NCI-H128 (cell line): ENCODE results near the gene CYP21A2.
"Not testable (repeated sequence)": the region's sequence is repeated elsewhere in the genome, so short reads cannot be mapped to it uniquely, and the experiment has no call there.

Experiments used
- DNase-seq: peaks from one replicate; lab custom pipeline; 2025; ENCODE audit not compliant: unreplicated experiment; lab: John Stamatoyannopoulos, UW

The CYP21A2 gene

DNA sequence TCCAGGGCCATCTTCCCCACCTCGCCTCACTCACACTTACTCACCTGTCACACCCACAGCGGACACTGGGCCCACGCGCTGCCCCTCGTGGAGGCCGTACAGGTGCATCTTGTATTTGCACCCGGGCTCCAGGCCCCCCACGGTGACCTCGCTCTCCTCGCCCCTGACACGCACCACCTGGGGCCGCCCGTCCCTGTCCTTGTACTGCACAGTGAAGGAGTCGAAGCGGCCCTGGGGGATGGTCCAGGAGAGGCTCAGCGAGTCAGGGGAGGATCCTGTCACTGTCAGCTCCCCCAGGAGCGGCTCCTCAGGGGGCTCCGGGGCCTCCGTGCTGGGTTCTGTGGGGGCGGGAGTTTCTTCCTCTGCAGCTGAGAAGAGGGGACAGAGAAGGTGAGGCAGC, 14.4 kb downstream of the CYP21A2 start:
- DNase-seq, result not testable (repeated sequence)

DNA sequence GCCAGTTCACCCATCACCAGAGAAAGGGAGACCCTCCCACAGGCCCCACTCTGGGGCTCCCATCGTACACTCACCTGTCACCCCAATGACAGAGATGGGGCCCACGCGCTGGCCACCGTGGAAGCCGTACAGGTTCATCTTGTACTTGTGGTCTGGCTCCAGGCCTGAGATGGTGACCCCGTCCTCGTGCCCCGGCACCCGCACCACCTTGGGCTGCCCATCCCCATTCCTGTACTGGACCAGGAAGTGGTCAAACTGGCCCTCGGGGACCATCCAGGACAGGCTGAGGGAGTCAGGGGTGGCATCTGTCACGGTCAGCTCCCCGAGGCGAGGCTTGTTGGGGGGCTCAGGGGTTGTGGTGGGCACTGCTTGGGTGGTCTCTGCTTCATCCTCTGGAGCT, 15.1 kb downstream of the CYP21A2 start:
- DNase-seq, result not testable (repeated sequence)

DNA sequence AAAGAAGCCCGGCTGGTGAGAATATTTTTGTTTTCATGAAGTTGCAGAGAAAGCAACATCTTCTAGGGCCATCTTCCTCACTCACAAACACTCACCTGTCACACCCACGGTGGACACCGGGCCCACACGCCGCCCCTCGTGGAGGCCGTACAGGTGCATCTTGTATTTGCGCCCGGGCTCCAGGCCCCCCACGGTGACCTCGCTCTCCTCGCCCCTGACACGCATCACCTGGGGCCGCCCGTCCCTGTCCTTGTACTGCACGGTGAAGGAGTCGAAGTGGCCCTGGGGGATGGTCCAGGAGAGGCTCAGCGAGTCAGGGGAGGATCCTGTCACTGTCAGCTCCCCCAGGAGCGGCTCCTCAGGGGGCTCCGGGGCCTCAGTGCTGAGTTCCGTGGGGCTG, 17.5 kb downstream of the CYP21A2 start:
- DNase-seq, result not testable (repeated sequence)

DNA sequence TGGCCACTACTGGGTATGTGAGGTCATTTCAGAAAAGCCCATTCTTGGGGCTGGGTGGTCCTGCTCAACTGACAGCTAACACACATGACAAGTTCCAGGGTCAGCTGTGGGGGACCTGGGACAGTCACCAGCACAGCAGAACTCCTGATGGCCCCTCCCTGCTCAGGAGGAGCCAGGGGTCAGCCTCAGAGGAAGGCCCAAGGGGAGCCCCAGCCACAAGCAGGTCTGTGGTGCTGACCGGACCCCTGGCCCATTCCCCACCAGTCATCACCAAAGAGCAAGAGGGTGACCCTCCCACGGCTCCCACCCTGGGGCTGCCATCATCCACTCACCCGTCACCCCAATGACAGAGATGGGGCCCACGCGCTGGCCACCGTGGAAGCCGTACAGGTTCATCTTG, 18.0 kb downstream of the CYP21A2 start:
- DNase-seq, result no peak

DNA sequence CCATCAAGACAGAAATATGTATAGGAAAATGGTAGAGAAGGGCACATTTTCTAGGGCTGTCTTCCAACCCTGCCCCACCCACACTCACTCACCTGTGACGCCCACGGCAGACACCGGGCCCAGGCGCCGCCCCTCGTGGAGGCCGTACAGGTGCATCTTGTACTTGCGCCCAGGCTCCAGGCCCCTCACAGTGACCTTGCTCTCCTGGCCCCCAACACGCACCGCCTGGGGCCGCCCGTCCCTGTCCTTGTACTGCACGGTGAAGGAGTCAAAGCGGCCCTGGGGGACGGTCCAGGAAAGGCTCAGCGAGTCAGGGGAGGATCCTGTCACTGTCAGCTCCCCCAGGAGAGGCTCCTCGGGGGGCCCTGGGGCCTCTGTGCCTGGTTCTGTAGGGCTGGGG, 19.8 kb downstream of the CYP21A2 start:
- no peak for DNase-seq

DNA sequence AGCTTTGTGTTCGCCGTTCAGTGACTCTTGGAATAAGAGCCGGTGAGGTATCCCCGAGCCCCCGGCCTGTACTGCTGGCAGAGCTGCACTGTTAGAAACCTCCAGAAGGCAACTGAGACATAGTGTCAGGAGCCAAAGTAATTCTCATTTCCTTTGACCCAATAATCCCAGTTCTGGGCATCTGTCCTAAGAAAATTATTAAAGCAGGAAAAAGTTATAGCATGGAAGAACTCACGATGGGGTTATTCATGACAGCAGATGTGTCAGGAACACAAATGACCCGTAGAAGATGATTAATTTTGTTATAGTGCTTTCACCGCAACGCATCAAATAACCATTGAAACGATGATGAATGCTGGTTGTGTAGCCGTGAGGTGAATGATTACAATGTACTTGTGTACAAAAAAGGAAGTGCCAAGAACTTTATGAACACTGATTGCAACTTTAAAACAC, 20.3 kb downstream of the CYP21A2 start:
- no peak for DNase-seq

DNA sequence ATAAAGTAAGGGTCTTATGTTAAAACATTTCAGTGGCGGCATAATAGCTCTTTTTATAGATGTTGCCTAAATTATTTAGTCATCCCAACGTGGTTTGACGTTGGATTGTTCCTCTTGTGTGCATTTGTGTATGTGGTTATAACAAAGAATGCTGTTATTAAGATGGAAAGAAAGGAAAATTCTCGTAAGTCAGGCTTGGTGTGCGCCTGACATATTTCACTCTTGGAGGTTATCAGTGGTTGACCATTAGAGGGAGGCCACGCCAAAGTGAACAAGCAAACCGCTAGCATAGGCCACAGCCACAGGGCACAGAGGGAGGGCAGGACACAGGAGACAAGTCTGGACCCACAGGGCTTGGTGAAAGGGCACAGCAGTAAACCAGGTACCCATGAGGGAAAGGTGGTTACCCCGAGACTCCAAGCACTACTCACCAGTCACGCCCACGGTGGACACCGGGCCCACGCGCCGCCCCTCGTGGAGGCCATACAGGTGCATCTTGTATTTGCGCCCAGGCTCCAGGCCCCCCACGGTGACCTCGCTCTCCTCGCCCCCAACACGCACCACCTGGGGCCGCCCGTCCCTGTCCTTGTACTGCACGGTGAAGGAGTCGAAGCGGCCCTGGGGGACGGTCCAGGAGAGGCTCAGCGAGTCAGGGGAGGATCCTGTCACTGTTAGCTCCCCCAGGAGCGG, 22.9 kb downstream of the CYP21A2 start:
- DNase-seq, result no peak

DNA sequence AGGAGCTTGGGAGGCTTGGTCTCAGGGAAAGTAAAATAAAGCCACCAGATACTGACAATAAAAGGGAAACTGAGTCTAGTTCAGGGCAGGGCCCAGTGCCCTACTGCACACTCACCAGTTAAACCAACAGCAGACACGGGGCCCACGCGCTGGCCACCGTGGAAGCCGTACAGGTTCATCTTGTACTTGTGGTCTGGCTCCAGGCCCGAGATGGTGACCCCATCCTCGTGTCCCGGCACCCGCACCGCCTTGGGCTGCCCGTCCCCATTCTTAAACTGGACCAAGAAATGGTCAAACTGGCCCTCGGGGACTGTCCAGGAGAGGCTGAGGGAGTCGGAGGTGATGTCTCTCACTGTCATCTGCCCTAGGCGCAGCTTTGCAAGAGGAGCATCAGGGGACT, 26.5 kb downstream of the CYP21A2 start:
- DNase-seq, result no peak

DNA sequence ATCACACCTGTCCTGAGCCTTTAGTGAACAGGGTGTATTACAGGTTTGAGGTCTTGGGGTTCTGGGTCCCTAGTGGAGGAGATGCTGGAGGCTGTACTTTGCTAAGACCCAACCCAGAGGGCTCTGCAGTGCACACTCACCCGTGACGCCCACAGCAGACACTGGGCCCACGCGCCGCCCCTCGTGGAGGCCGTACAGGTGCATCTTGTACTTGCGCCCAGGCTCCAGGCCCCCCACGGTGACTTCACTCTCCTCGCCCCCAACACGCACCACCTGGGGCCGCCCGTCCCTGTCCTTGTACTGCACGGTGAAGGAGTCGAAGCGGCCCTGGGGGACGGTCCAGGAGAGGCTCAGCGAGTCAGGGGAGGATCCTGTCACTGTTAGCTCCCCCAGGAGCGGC, 29.3 kb downstream of the CYP21A2 start:
- not testable (repeated sequence) for DNase-seq

DNA sequence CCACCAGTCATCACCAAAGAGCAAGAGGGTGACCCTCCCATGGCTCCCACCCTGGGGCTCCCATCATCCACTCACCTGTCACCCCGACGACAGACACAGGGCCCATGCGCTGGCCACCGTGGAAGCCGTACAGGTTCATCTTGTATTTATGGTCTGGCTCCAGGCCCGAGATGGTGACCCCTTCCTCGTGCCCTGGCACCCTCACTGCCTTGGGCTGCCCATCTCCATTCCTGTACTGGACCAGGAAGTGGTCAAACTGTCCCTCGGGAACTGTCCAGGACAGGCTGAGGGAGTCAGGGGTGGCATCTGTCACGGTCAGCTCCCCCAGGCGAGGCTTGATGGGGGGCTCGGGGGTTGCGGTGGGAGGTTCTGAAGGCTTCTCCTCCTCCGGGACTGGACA, 30.1 kb downstream of the CYP21A2 start:
- not testable (repeated sequence) for DNase-seq

DNA sequence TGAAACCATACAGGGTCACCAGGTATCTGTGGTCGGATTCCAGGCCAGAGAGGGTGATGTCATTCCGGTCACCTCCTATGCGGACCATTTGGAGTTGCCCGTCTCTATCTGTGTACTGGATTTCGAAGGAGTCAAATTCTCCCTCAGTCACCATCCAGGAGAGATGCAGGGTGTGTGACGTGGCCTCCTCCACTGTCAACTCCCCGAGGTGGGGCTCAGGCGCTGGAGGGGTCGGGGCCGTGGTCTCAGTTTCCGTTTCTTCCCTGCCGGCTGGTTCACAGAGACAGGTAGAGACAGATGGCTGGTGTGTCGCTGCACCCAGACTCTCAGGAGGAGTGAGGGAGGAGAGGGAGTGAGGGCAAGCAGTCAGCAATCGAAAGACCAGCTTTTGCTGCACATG, 30.7 kb downstream of the CYP21A2 start:
- DNase-seq, result no peak

DNA sequence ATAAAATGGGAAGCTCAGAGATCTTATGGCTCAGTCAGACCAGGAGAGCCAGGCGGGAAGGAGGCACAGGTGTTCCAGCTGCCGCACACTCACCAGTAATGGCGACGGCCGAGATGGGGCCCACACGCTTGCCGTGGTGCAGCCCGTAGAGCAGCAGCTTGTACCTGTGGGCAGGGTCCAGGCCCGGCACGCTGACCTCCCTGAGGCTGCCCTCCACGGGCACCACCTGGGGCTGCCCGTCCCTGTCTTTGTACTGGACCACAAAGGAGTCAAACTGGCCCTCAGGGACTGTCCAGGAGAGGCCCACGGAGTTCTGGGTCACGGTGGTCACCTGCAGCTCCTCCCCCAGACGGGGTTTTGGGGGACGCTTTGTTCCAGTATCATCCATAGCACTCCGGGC, 31.2 kb downstream of the CYP21A2 start:
- DNase-seq, result no peak

DNA sequence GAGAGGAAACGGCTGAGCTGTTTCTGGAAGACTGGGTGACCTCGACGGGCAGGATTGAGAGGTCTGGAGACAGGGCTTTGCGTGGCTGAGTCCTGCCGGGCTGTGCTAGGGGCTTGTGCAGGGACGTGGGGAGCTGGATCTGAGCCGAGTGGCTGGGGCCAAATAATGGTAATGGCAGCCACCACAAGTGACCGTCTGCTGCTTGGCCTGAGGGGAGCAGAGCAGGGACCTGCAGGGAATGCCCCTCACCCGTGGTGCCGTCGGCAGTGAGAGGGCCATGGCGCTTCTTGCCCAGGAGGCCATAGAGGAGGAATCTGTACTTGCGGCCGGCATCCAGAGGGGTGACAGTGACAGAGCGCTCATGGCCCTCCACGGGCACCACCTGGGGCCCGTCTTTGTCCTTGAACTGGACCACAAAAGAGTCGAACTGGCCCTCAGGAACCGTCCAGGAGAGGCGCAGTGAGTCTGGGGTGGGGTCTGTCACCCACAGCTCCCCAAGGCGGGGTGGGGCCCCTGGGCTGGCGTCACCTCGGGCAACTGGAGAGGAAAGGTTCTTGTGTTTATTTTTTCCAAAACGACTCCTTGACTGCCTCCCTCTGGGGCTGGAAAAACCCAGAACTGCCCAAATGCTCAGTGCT, 31.8 kb downstream of the CYP21A2 start:
- no peak for DNase-seq

DNA sequence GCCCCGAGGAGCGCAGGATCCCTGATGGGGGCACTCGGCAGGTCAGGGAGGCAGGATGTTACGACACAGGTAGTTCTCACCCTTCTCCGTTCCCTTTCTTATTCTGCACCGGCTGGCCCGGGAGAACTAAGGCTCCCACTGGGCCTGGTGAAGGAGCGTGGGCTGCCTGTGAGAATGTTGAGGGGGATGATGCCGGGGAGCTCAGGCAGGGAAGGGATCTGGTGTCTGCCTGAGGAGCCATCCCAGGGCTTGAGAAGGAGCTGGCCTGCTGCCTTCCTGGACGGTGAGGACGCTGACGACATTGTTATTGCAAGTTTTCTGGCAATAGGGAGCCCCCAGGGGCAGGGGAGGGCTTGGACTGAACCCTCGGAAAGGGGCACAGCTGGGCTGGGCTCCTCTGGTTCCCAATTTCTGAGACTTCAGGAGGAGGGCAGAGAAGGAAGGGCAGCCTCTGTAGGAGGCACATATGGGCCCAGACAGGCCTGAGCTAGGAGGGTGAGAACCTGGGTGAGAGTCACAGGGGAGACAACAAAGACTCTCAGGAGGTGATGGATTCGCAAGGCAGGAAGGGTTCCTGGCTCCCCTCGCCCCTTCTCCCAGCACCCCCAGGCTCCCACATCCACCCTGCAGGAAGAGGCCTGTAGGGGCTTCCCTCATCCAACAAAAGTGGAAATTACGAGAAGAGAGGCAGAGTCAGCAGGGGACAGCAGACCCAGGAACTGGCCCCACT, 32.8 kb downstream of the CYP21A2 start:
- DNase-seq, result no peak

DNA sequence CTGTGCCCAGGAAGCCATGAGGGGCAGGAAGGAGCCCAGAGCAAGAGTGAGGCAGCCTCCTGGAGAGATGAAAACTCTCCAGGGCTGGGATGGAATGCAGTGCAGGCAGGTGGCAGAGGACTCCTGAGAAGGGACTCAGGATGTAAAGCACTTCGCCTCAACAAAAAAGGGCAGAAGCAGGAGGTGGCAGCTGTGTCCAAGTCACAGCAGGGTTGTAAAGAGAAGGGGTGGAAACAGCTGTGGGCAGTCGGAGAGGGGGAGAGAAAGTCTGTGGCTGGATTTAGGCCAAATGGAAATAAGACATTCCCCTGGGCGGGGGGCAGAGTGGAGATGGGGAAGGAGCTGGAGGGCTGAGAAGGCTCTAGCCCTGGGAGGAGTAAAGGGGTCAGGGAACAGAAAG, 34.9 kb downstream of the CYP21A2 start:
- no peak for DNase-seq

DNA sequence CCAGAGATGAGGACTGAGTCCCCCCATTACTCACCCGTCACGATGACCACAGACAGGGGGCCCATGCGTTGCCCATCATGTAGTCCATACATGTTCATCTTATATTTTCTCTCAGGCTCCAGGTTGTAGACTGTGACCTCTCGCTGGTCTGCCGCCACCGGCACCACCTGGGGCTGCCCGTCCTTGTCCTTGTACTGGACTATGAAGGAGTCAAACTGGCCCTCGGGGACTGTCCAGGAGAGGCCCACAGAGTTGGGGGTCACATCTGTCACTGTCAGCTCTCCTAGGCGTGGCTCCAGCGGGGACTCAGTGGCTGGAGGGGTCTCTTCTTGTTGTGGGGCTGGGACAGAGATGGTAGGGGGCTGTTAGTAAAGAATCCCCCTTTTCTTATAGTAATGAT, 35.4 kb downstream of the CYP21A2 start:
- DNase-seq, result no peak

DNA sequence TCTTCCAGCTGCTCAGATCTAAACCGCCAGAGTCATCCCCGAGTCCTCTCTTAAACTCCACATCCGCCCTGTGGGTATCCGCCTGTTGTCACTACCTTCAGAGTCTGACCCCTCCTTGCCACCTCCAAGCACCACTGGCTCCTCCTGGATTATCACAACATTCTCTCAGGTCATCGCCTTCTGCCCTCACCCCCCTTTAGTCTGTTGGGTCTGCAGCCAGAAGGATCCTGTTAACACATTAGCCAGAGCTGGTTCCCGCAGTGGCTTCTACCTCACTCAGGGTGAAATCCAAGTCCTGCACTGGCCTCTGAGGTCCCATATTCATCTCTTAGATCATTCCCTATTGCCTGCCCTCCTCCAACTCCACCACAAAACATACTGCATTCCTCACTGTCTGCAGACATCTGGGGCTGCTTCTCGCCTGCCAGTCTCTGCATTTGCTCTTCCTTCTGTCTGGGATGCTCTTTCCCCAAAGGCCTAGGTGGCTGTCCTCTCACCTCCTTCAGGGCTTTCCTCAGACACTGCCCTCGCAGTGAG, 36.8 kb downstream of the CYP21A2 start:
- DNase-seq, result no peak

DNA sequence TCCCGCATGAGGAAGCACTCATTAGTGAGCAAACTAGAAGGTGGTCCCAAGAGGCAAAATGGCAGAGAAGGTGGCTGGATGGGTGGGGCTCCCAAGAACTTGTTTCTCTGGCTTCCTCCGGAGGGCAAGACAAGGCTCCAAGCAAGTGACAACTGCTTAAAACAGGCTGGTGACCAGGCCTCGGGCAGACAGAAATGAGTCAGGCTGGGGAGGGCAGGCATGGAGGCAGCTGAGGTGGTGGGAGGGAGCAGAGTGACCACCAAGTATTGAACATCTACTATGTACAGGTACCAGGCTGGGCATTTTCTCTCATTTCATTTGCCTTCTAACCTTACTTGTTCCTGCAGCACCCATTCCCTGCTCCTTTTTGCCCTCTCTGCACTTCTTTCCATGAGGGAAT, 37.6 kb downstream of the CYP21A2 start:
- no peak for DNase-seq

DNA sequence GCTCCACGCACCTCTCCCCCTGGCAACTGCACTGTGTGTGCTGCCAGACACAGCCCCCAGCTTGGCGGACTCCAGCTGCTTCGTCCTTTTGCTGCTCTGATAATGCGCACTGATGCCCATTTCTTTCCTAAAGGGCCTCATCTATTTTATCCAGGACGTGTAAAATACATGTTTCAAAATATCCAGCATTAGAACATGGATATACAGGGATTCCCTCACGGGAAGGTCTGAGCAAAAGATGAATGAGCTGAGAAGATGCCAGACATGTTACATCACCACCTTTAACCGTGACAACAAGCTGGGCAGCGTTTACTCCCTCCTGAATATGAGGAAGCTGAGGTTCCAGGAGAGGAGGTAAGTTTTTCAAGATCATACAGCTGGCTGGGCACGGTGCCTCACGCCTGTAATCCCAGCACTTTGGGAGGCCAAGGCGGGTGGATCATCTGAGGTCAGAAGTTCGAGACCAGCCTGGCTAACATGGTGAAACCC, 38.1 kb downstream of the CYP21A2 start:
- DNase-seq, result no peak

DNA sequence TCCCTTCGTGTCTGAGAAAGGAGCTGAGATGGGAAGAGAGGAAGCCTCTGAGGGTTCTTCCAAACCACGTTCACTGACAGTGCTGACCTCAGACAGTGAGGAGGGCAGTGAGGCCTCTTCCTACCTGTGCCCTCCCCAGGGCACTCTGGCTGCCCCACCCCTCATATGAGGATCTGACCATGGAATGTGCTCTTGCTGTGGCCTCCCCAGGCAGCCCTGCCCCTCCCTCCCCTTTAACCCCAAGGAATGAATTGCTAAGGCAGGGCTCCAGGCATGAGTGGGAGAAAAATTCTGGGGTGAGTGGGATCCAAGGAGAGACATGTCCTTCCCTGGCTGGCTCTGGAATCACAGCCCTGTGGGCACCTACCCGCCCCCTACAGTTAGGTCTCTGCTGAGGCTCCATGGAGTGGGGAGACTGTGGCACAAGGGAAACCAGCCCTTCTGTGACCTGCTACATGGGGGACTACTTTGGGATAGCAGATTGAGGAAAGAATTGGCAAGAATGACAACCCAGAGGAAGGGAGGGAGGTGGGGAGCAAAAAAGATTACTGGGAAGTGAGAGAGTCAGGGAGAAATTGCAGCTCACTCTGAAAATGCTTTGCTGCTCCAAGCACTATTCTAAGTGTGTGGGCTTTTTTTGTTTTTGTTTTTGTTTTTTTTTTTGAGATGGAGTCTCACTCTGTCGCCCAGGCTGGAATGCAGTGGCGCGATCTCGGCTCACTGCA, 41.5 kb downstream of the CYP21A2 start:
- DNase-seq, result no peak
